Endometrial microvascular endothelial cells (primary cell): ENCODE measurements around the gene EXOC2. TPM values are rescaled to one million over a fixed set of nuclear protein-coding genes. Genes with fewer than 3 reads are reported as not detected.

Experiments
- in situ Hi-C: cut with HindIII; loops from 2 replicates; pipeline ENCODE4 v1.10.0; 2017; ENCODE audit warnings: low sequenced_read_pairs, low pct_unique_long_range_greater_than_20kb; ENCODE audit errors: inconsistent ontology term
- total RNA-seq: library from RNA; depleted of rRNA; stranded (reverse); fragments of >200 nt; gene quantifications from one replicate; pipeline ENCODE4 v1.2.3, GENCODE V29; 2015; ENCODE audit errors: inconsistent ontology term

EXOC2 gene
- total RNA-seq, 1 donor from 2014 or later = 59.8 TPM

GRCh38 chr6:656460-657252, 36.3 kb downstream of the EXOC2 start, which contains the start of gene HUS1B:
HUS1B (minus strand) TSS chr6:657100; CDS start chr6:656944, 156 bp downstream.
- in situ Hi-C loops = no loop called here

- in situ Hi-C loops = no loop called here
Measured at GRCh38 chr6:654136-654535, 38.8 kb downstream of the EXOC2 start.

- in situ Hi-C loops = no loop called here
Measured at GRCh38 chr6:652865-653264, 40.1 kb downstream of the EXOC2 start.

- in situ Hi-C loops = no loop called here
Measured at GRCh38 chr6:650098-650497, 42.8 kb downstream of the EXOC2 start.

GRCh38 chr6:642805-643204, 50.1 kb downstream of the EXOC2 start:
- in situ Hi-C loops = no loop called here

GRCh38 chr6:641225-641985, 51.5 kb downstream of the EXOC2 start:
- in situ Hi-C loops = no loop called here

GRCh38 chr6:636488-636887, 56.5 kb downstream of the EXOC2 start:
- in situ Hi-C loops = no loop called here

GRCh38 chr6:635233-635632, 57.7 kb downstream of the EXOC2 start:
- in situ Hi-C loops = no loop called here

GRCh38 chr6:633611-634010, 59.3 kb downstream of the EXOC2 start:
- in situ Hi-C loops = no loop called here

- in situ Hi-C loops = no loop called here
Measured at GRCh38 chr6:628766-629165, 64.2 kb downstream of the EXOC2 start.

- in situ Hi-C loops = no loop called here
Measured at GRCh38 chr6:626236-626635, 66.7 kb downstream of the EXOC2 start.

- in situ Hi-C loops = no loop called here
Measured at GRCh38 chr6:624979-625378, 68.0 kb downstream of the EXOC2 start.

- in situ Hi-C loops = no loop called here
Measured at GRCh38 chr6:622462-622861, 70.5 kb downstream of the EXOC2 start.

GRCh38 chr6:621931-622330, 71.0 kb downstream of the EXOC2 start:
- in situ Hi-C loops = no loop called here

- in situ Hi-C loops = no loop called here
Measured at GRCh38 chr6:620950-621349, 72.0 kb downstream of the EXOC2 start.

GRCh38 chr6:620166-620565, 72.8 kb downstream of the EXOC2 start:
- in situ Hi-C loops = no loop called here

- in situ Hi-C loops = no loop called here
Measured at GRCh38 chr6:617456-618100, 75.4 kb downstream of the EXOC2 start.

GRCh38 chr6:613981-614380, 79.0 kb downstream of the EXOC2 start:
- in situ Hi-C loops = no loop called here

- in situ Hi-C loops = no loop called here
Measured at GRCh38 chr6:611928-612327, 81.0 kb downstream of the EXOC2 start.

GRCh38 chr6:610882-611281, 82.1 kb downstream of the EXOC2 start:
- in situ Hi-C loops = no loop called here
